HL-60/S4 treated with retinoic acid at 250 ng/mL for 4 days and 3 days (cell line): ENCODE measurements around the gene SEL1L3.
"Not testable (repeated sequence)": the region's sequence is repeated elsewhere in the genome, so short reads cannot be mapped to it uniquely, and the experiment has no call there.

Source experiments
- in situ Hi-C: fragments of 300-500 bp; cut with MboI; formaldehyde crosslinking; loops from 2 replicates; pipeline ENCODE4 v1.7.0; 2022; ENCODE audit warnings: low sequenced_read_pairs

Gene SEL1L3

GRCh38 chr4:25862411-25863346 is at the start of gene SEL1L3:
TSS of gene SEL1L3 (minus strand) at chr4:25862988. CDS start at chr4:25862836, 152 bp downstream.
- in situ Hi-C loops, result no loop called here

GRCh38 chr4:25911356-25911755 is 48.6 kb upstream of the SEL1L3 start:
- in situ Hi-C loops, result no loop called here

GRCh38 chr4:25908491-25908901 is 45.7 kb upstream of the SEL1L3 start:
- in situ Hi-C loops, result no loop called here

GRCh38 chr4:25906113-25906512 is 43.3 kb upstream of the SEL1L3 start:
- in situ Hi-C loops, result not testable (repeated sequence)

GRCh38 chr4:25905371-25905770 is 42.6 kb upstream of the SEL1L3 start:
- in situ Hi-C loops, result no loop called here

- in situ Hi-C loops, result no loop called here
Observed at GRCh38 chr4:25904748-25905082, 41.9 kb upstream of the SEL1L3 start.

GRCh38 chr4:25903900-25904747 is 41.3 kb upstream of the SEL1L3 start:
- in situ Hi-C loops, result no loop called here

GRCh38 chr4:25901030-25901430 is 38.2 kb upstream of the SEL1L3 start:
- in situ Hi-C loops, result no loop called here

- in situ Hi-C loops, result no loop called here
Observed at GRCh38 chr4:25900310-25900709, 37.5 kb upstream of the SEL1L3 start.

GRCh38 chr4:25896776-25897539 is 34.2 kb upstream of the SEL1L3 start:
- in situ Hi-C loops, result no loop called here

- in situ Hi-C loops, result no loop called here
Observed at GRCh38 chr4:25892796-25893195, 30.0 kb upstream of the SEL1L3 start.

- in situ Hi-C loops, result no loop called here
Observed at GRCh38 chr4:25890571-25891485, 28.0 kb upstream of the SEL1L3 start.

- in situ Hi-C loops, result no loop called here
Observed at GRCh38 chr4:25889589-25890503, 27.1 kb upstream of the SEL1L3 start.

- in situ Hi-C loops, result no loop called here
Observed at GRCh38 chr4:25888781-25889180, 26.0 kb upstream of the SEL1L3 start.

- in situ Hi-C loops, result no loop called here
Observed at GRCh38 chr4:25884031-25884782, 21.4 kb upstream of the SEL1L3 start.

GRCh38 chr4:25883565-25883964 is 20.8 kb upstream of the SEL1L3 start:
- in situ Hi-C loops, result no loop called here

- in situ Hi-C loops, result no loop called here
Observed at GRCh38 chr4:25882226-25882625, 19.4 kb upstream of the SEL1L3 start.

GRCh38 chr4:25881193-25881592 is 18.4 kb upstream of the SEL1L3 start:
- in situ Hi-C loops, result no loop called here
